Transverse colon (tissue), 4 donors: Measurements from ENCODE around the gene CGB3. TPM values are rescaled to one million over a fixed set of nuclear protein-coding genes. Genes with fewer than 3 reads are reported as not detected.

Source experiments
- DNase-seq: peaks from one replicate; pipeline ENCODE4 v3.0.0-alpha.2; 2019
- H3K27ac ChIP-seq, 4 donors: fragments of 200-600 bp; sonication (generic); 2 replicates each; pipeline ENCODE4 v1.5.1; 2016 to 2018; ENCODE audit warnings: inconsistent platforms in 4 of 4
- H3K27me3 ChIP-seq: fragments of 200-600 bp; sonication (generic); 2 replicates; pipeline ENCODE4 v1.5.1; 2017; ENCODE audit warnings: inconsistent platforms
- H3K36me3 ChIP-seq, 4 donors: fragments of 200-600 bp; sonication (generic); 2 replicates each; pipeline ENCODE4 v1.5.1; 2017 to 2019; ENCODE audit warnings: inconsistent platforms in 4 of 4
- H3K4me1 ChIP-seq, 4 donors: fragments of 200-600 bp; sonication (generic); 2 replicates each; pipeline ENCODE4 v1.5.1; 2017 to 2020; ENCODE audit warnings: inconsistent platforms in 4 of 4
- H3K4me3 ChIP-seq, 4 donors: fragments of 200-600 bp; sonication (generic); 1 replicate in 1 of 4; 2 replicates in 3 of 4; pipeline versions ENCODE4 v1.5.1 to v1.6.1; 2017 to 2019; ENCODE audit warnings: inconsistent platforms in 4 of 4
- H3K9me3 ChIP-seq, 2 donors: fragments of 200-600 bp; sonication (generic); 2 replicates each; pipeline ENCODE4 v1.5.1; 2017 to 2019; ENCODE audit warnings: inconsistent platforms in 2 of 2
- EP300 ChIP-seq: sonication (generic); formaldehyde crosslinking; IDR thresholded peaks from one replicate; pipeline ENCODE4 v1.6.1; 2017; ENCODE audit warnings: antibody characterized with exemption, low read depth
- POLR2A ChIP-seq: fragments of 450-650 bp; IDR thresholded peaks from one replicate; pipeline ENCODE4 v1.6.1; 2016; ENCODE audit warnings: antibody characterized with exemption, mild to moderate bottlenecking, moderate library complexity
- POLR2AphosphoS5 ChIP-seq, 3 donors: sonication (generic); formaldehyde crosslinking; IDR thresholded peaks; one replicate each; pipeline ENCODE4 v1.6.1; 2016; ENCODE audit warnings: antibody characterized with exemption in 3 of 3
- WGBS, 2 donors: methylation state at CpG; one replicate each; pipeline ENCODE4 v1.1.5; 2018; ENCODE audit warnings: low coverage in 1 of 2; 5-methylcytosine and 5-hydroxymethylcytosine counted together
- in situ Hi-C, 4 donors: fragments of 200-750 bp; cut with MboI; loops; one replicate each; pipeline versions ENCODE4 v1.15.0 to v1.15.1; 2017; ENCODE audit warnings: low sequenced_read_pairs in 3 of 4, low pct_ligation_motif_present in 1 of 4, low pct_unique_long_range_greater_than_20kb in 1 of 4
- intact Hi-C: fragments of 100-400 bp; cut with DNase I; formaldehyde crosslinking; loops from one replicate; pipeline ENCODE4 v1.15.1; 2023; ENCODE audit warnings: low total_unique reads
- total RNA-seq, 4 donors: library from RNA; depleted of rRNA; stranded (reverse); fragments of >200 nt; gene quantifications; one replicate each; pipeline ENCODE4 v1.1.0, GENCODE V29; 2016
- TF ChIP-seq, protein P1 (sequence below), 5 experiments: fragments of 200-600 bp in 3 of 5; fragments of 450-650 bp in 2 of 5; sonication (generic) in 3 of 5; IDR thresholded peaks; 1 replicate in 2 of 5; 2 replicates in 3 of 5; pipeline ENCODE4 v1.5.1; 2016 to 2017; ENCODE audit warnings: antibody characterized with exemption in 5 of 5, inconsistent platforms in 3 of 5, mild to moderate bottlenecking in 2 of 5, moderate library complexity in 1 of 5

The CGB3 gene
- total RNA-seq, 4 donors from 2014 or later, result not detected

DNA sequence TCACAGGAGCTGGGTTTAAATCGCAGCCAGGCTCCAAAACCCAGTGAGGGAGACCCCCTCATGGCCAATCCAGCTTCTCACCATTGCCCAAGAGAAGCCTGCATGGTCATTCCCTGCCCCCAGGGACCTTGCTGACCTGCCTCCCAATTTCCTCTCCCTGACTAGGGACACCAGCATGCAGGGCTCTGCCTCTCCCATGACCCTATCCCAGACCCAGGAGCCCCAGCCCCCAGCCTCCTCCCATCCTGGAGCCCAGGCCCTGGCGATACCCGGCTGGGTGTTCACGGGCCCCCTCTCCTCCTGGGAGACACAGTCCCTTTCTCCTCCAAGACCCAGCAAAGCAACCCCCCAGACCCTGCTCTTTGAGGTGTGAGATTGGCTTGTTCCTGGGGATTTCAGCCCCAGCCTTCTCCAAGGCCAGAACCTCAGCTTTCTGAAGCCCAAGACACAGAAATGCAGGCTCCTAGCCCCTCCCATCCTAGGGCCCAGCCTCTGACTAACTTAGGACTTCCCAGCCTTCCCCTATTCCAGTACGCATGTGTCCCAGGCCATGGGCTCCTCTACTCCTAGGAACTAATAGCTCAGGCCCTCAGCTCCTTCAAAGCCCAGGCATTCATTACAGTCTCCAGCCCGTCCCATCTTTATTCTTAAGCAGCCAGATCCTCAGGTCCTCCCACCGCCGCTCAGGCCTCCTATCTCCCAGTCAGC is 32.1 kb downstream of the CGB3 start:
- H3K27me3 ChIP-seq, result no peaks in the 10 kb centered on the region
- peak; percentile 46 to 81 (median 77) for TF ChIP-seq POLR2AphosphoS5 (IDR thresholded peaks at IDR 0.05)
- TF ChIP-seq EP300, result no peak
- TF ChIP-seq POLR2A, result peak; percentile 52
- TF ChIP-seq, protein P1, sequence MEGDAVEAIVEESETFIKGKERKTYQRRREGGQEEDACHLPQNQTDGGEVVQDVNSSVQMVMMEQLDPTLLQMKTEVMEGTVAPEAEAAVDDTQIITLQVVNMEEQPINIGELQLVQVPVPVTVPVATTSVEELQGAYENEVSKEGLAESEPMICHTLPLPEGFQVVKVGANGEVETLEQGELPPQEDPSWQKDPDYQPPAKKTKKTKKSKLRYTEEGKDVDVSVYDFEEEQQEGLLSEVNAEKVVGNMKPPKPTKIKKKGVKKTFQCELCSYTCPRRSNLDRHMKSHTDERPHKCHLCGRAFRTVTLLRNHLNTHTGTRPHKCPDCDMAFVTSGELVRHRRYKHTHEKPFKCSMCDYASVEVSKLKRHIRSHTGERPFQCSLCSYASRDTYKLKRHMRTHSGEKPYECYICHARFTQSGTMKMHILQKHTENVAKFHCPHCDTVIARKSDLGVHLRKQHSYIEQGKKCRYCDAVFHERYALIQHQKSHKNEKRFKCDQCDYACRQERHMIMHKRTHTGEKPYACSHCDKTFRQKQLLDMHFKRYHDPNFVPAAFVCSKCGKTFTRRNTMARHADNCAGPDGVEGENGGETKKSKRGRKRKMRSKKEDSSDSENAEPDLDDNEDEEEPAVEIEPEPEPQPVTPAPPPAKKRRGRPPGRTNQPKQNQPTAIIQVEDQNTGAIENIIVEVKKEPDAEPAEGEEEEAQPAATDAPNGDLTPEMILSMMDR (IDR thresholded peaks at IDR 0.05), result no peak
- in situ Hi-C loops (no loop called here), intact Hi-C loops (loop anchor here (2.0 kb wide), 1 partner anchor 201 kb away; no protein-coding TSS in a partner anchor)
- peaks cover 0 to 10% (median 0%) of the 10 kb centered on the region in 4 donors for H3K36me3 ChIP-seq
- H3K4me1 ChIP-seq, result peaks cover 16 to 36% (median 29%) of the 10 kb centered on the region in 4 donors
- no peaks in the 10 kb centered on the region for H3K9me3 ChIP-seq
- H3K27ac ChIP-seq, result peak overlapping the region; percentile 89 to 96 (median 94)
- peak; percentile 70 for DNase-seq
- 27% methylated on average over 8 of the region's 8 CpGs; no CpG with 5 or more reads in 1 of the 2 donors for WGBS, 2 donors
- H3K4me3 ChIP-seq, result peak overlapping the region; percentile 42 to 87 (median 52)

DNA sequence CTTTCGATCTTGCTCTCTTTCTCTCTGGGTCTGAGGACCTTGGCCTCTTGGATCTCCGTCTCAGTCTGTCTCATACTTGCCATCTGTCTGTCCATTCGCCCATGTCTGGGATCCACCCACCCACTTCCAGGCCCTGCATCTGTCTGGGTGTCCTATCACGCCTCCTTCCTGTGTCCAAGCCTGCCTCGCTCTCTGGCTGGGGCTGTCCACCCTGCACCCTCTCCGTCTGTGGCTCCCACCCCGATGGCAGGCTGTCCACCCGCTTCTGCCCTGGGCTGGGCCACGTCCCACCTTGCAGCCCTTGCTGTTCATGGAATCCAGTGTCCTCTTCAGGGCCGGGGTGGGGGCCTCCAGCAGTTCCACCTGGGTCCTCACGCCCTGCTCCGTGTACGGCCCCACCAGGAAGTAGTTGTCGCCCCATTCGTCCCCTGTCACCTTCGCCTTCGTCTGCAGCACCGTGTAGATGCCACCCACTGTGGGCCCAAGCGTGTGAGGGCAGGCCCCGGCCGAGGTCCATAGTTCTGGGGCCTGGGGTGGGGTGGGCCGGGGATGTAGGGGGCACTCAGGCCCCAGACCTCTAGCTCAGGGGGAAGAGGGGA is 33.0 kb downstream of the CGB3 start:
- DNase-seq, result no peak
- no peaks in the 10 kb centered on the region for H3K9me3 ChIP-seq
- in situ Hi-C loops, result no loop called here
- 93 to 100% methylated on average over 2 to 21 of the region's 22 CpGs for WGBS, 2 donors
- peaks cover 0 to 10% (median 0%) of the 10 kb centered on the region in 4 donors for H3K36me3 ChIP-seq
- H3K4me3 ChIP-seq, result peak overlapping the region in 1 of 4 donors; percentile 87
- H3K27me3 ChIP-seq, result no peaks in the 10 kb centered on the region
- H3K4me1 ChIP-seq, result peaks cover 16 to 36% (median 29%) of the 10 kb centered on the region in 4 donors
- TF ChIP-seq, protein P1 (IDR thresholded peaks at IDR 0.05), result no peak
- TF ChIP-seq EP300 (no peak), POLR2AphosphoS5 (IDR thresholded peaks at IDR 0.05) (no peak), POLR2A (no peak)
- peak overlapping the region in 2 of 4 donors; percentile 89 to 93 for H3K27ac ChIP-seq
- intact Hi-C loops, result no loop called here

DNA sequence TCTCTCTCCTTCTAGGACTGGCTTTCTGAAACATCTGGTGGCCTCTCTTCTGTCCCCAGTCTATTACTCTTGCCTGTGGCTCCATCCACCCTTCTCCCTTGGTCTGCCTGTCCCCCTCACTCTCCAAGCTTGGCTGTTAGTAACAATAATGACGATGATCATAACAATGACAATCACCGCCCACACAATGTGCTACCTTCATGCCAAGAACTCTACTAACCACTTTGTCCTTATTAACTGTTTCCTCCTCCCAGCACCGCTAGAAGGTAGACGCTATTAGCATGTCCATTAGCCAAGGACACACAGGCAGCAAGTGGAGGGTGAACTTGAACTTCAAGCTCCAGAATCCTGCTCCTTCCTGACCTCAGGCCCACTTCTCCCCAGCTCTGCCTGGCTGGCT is 33.7 kb downstream of the CGB3 start:
- Histone ChIP-seq H3K36me3 (peaks cover 0 to 12% (median under 1%) of the 10 kb centered on the region in 4 donors), H3K9me3 (no peaks in the 10 kb centered on the region), H3K4me3 (no peak overlapping the region), H3K27ac (no peak overlapping the region), H3K27me3 (no peaks in the 10 kb centered on the region), H3K4me1 (peaks cover 16 to 36% (median 29%) of the 10 kb centered on the region in 4 donors)
- intact Hi-C loops, result no loop called here
- 78 to 81% methylated on average over 4 of the region's 4 CpGs for WGBS, 2 donors
- in situ Hi-C loops, result no loop called here
- DNase-seq, result no peak
- no peak for TF ChIP-seq EP300
- TF ChIP-seq, protein P1 (IDR thresholded peaks at IDR 0.05), result no peak
- no peak for TF ChIP-seq POLR2AphosphoS5 (IDR thresholded peaks at IDR 0.05)
- no peak for TF ChIP-seq POLR2A

DNA sequence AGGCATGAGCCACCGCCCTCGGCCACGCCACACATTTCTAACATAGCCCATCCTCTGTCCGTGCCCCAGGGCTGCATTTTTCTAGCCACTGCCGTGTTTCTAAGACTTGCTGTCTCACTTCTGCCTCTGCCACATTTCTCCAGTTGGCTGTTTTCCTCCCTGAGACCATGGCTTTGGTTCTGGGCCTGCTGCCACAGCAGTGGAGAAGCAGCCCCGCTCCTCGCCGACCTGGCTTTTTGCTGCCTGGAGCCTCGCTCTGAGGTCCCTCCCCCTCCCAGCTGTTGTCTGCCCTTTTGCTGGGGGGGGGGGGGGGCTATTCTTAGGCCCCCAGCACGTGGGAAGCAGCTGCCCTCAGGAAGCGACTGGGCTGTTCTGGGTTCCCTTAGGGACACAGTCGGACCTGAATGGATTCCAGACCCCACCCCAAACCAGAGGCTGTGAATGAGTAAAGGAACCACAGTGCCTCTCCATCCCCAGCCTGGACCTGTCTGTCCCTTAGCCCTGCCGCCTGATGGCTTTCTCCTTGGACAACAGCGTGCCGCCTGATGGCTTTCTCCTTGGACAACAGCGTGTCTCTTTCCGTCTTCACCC is 34.3 kb downstream of the CGB3 start:
- TF ChIP-seq, protein P1 (IDR thresholded peaks at IDR 0.05), result no peak
- no peak for TF ChIP-seq POLR2AphosphoS5 (IDR thresholded peaks at IDR 0.05)
- TF ChIP-seq POLR2A, result no peak
- no peak for TF ChIP-seq EP300
- peaks cover 0 to 18% (median 3%) of the 10 kb centered on the region in 4 donors for H3K36me3 ChIP-seq
- intact Hi-C loops (no loop called here), in situ Hi-C loops (no loop called here)
- H3K4me3 ChIP-seq, result no peak overlapping the region
- DNase-seq, result no peak
- WGBS, 2 donors, result 85% methylated on average over 5 to 15 of the region's 17 CpGs
- no peak overlapping the region for H3K27ac ChIP-seq
- H3K4me1 ChIP-seq, result peaks cover 16 to 30% (median 26%) of the 10 kb centered on the region in 4 donors
- no peaks in the 10 kb centered on the region for H3K27me3 ChIP-seq
- no peaks in the 10 kb centered on the region for H3K9me3 ChIP-seq
